SK-N-SH (cell line): ENCODE measurements around the gene NAPA. TPM values are rescaled to one million over a fixed set of nuclear protein-coding genes. Genes with fewer than 3 reads are reported as not detected.

Experiments
- CTCF ChIA-PET: fragments of 300-600, 350-600 bp; formaldehyde crosslinking; extraction: SDS; loops from one replicate; lab custom pipeline; 2021; lab: Yijun Ruan, JAX
- POLR2A ChIA-PET: fragments of 350-600 bp; sonication (Branson Sonifier 250); formaldehyde crosslinking; extraction: SDS; loops from one replicate; lab custom pipeline; 2020; ENCODE audit warnings: antibody characterized with exemption, inconsistent platforms; lab: Yijun Ruan, JAX
- DNase-seq: peaks from one replicate; pipeline ENCODE4 v3.0.0; 2012
- H2AFZ ChIP-seq: fragments of 200-600 bp; sonication (generic); 2 replicates; pipeline ENCODE4 v1.8.1; 2016; ENCODE audit warnings: antibody characterized with exemption, mild to moderate bottlenecking, low read depth
- H3F3A ChIP-seq: fragments of 200-600 bp; sonication (generic); replicated peaks from 2 replicates; pipeline ENCODE3; 2016; ENCODE audit warnings: antibody characterized with exemption, mild to moderate bottlenecking; ENCODE audit not compliant: insufficient read depth
- H3K27ac ChIP-seq, 2 experiments: fragments of 200-500 bp in 1 of 2; fragments of 200-600 bp in 1 of 2; sonication (Bioruptor generic) in 1 of 2; sonication (generic), shearing (Covaris generic) in 1 of 2; 2 replicates each; pipeline versions ENCODE4 v1.5.1 to v1.6.1; 2014 to 2016; ENCODE audit warnings: low read depth in 2 of 2, inconsistent platforms in 1 of 2, low read length in 1 of 2, mild to moderate bottlenecking in 1 of 2, mixed read lengths in 1 of 2
- H3K27me3 ChIP-seq: fragments of 200-600 bp; sonication (generic), shearing (Covaris generic); 2 replicates; pipeline ENCODE4 v1.6.1; 2016; ENCODE audit warnings: mixed run types; ENCODE audit not compliant: insufficient read depth
- H3K36me3 ChIP-seq, 2 experiments: fragments of 200-500 bp in 1 of 2; fragments of 200-600 bp in 1 of 2; sonication (Bioruptor generic) in 1 of 2; sonication (generic) in 1 of 2; replicated peaks in 1 of 2; 2 replicates each; pipeline versions ENCODE3 to v1.5.1; 2014 to 2016; ENCODE audit warnings: low read length in 1 of 2, mild to moderate bottlenecking in 1 of 2; ENCODE audit not compliant: insufficient read depth in 2 of 2, control insufficient read depth in 1 of 2
- H3K4me1 ChIP-seq, 2 experiments: fragments of 200-500 bp in 1 of 2; fragments of 200-600 bp in 1 of 2; sonication (Bioruptor generic) in 1 of 2; sonication (generic), shearing (Covaris generic) in 1 of 2; 2 replicates each; pipeline versions ENCODE4 v1.5.1 to v1.6.1; 2014 to 2016; ENCODE audit warnings: low read depth in 1 of 2, low read length in 1 of 2, mixed run types in 1 of 2; ENCODE audit not compliant: insufficient read depth in 2 of 2, control insufficient read depth in 1 of 2
- H3K4me2 ChIP-seq: fragments of 200-600 bp; sonication (generic), shearing (Covaris generic); 2 replicates; pipeline ENCODE4 v1.6.1; 2017; ENCODE audit warnings: mixed run types
- H3K4me3 ChIP-seq, 2 experiments: fragments of 200-500 bp in 1 of 2; fragments of 200-600 bp in 1 of 2; sonication (Bioruptor generic) in 1 of 2; sonication (generic), shearing (Covaris generic) in 1 of 2; 2 replicates each; pipeline versions ENCODE4 v1.5.1 to v1.8.1; 2014 to 2016; ENCODE audit warnings: low read depth in 2 of 2, inconsistent platforms in 1 of 2, low read length in 1 of 2, mild to moderate bottlenecking in 1 of 2, mixed read lengths in 1 of 2, moderate library complexity in 1 of 2
- H3K79me2 ChIP-seq: fragments of 200-600 bp; sonication (generic); 2 replicates; pipeline ENCODE4 v1.8.1; 2017; ENCODE audit warnings: mild to moderate bottlenecking; ENCODE audit not compliant: insufficient read depth
- H3K9ac ChIP-seq: fragments of 200-600 bp; sonication (generic); 2 replicates; pipeline ENCODE4 v1.6.1; 2017; ENCODE audit warnings: mixed run types
- H3K9me2 ChIP-seq: fragments of 200-600 bp; sonication (generic); 2 replicates; pipeline ENCODE4 v1.6.1; 2017; ENCODE audit warnings: mixed run types
- H3K9me3 ChIP-seq: fragments of 200-600 bp; sonication (generic); 2 replicates; pipeline ENCODE4 v1.6.1; 2017; ENCODE audit warnings: mixed run types, mild to moderate bottlenecking, moderate library complexity
- H4K20me1 ChIP-seq: fragments of 200-600 bp; sonication (generic); 2 replicates; pipeline ENCODE4 v1.6.1; 2017; ENCODE audit warnings: mild to moderate bottlenecking, mixed run types; ENCODE audit not compliant: insufficient read depth
- CHD2 ChIP-seq: fragments of 150-350 bp; IDR thresholded peaks from 2 replicates; pipeline ENCODE4 v1.6.1; 2018; ENCODE audit warnings: low read length; ENCODE audit not compliant: partially characterized antibody
- EZH2phosphoT487 ChIP-seq: fragments of 200-600 bp; sonication (generic); IDR thresholded peaks from 2 replicates; pipeline ENCODE4 v1.6.1; 2017; ENCODE audit warnings: low read depth, mixed run types, mild to moderate bottlenecking, antibody characterized with exemption, moderate library complexity, borderline replicate concordance
- FOXM1 ChIP-seq: IDR thresholded peaks from 2 replicates; pipeline ENCODE4 v1.4.0; 2012; ENCODE audit warnings: low read depth, mild to moderate bottlenecking
- IRF3 ChIP-seq: fragments of 150-350 bp; IDR thresholded peaks from 2 replicates; pipeline ENCODE4 v1.6.1; 2016; ENCODE audit warnings: mild to moderate bottlenecking, low read depth, low read length
- MEF2A ChIP-seq: IDR thresholded peaks from 2 replicates; pipeline ENCODE4 v1.4.0; 2012; ENCODE audit warnings: low read depth, borderline replicate concordance
- PBX3 ChIP-seq: IDR thresholded peaks from 2 replicates; pipeline ENCODE4; 2012
- RAD21 ChIP-seq: IDR thresholded peaks from 2 replicates; pipeline ENCODE4 v1.6.1; 2012; ENCODE audit warnings: mild to moderate bottlenecking, low read length
- RFX5 ChIP-seq: IDR thresholded peaks from 2 replicates; pipeline ENCODE4 v1.6.1; 2012; ENCODE audit warnings: mild to moderate bottlenecking, improper control_type of control experiment, low read length
- RXRA ChIP-seq: IDR thresholded peaks from 2 replicates; pipeline ENCODE4 v1.4.0; 2012; ENCODE audit warnings: low read depth, mild to moderate bottlenecking, borderline replicate concordance
- SIN3A ChIP-seq: IDR thresholded peaks from 2 replicates; pipeline ENCODE4 v1.6.1; 2012; ENCODE audit warnings: low read depth, mild to moderate bottlenecking, low read length, moderate library complexity, borderline replicate concordance
- SMC3 ChIP-seq: IDR thresholded peaks from 2 replicates; pipeline ENCODE4 v1.6.1; 2012; ENCODE audit warnings: low read depth, low read length, improper control_type of control experiment
- TCF12 ChIP-seq: IDR thresholded peaks from 2 replicates; pipeline ENCODE4 v1.4.0; 2012
- TEAD4 ChIP-seq: IDR thresholded peaks from 2 replicates; pipeline ENCODE4 v1.4.0; 2012; ENCODE audit warnings: mild to moderate bottlenecking, borderline replicate concordance; ENCODE audit not compliant: insufficient read depth
- USF2 ChIP-seq: fragments of 150-350 bp; IDR thresholded peaks from 2 replicates; pipeline ENCODE4 v1.6.1; 2017; ENCODE audit warnings: antibody characterized with exemption, low read length, low read depth, borderline replicate concordance
- YY1 ChIP-seq: IDR thresholded peaks from 2 replicates; pipeline ENCODE4 v1.4.0; 2012; ENCODE audit warnings: low read depth, mild to moderate bottlenecking
- WGBS: methylation state at CpG from one replicate; pipeline ENCODE4 v1.1.6; 2017; ENCODE audit warnings: low lambda C conversion rate; 5-methylcytosine and 5-hydroxymethylcytosine counted together
- polyA plus RNA-seq, 3 experiments: library from polyadenylated mRNA; depleted of rRNA; stranded (reverse); fragments of >200 nt; gene quantifications; 2 replicates each; pipeline ENCODE4 v1.2.3, GENCODE V29; 2012

Gene NAPA
- polyA plus RNA-seq, 1 of the 3 experiments (the other 2 are of a cell fraction): 84.1 TPM

- no peak for DNase-seq
- Histone ChIP-seq H4K20me1 (no peaks in the 10 kb centered on the region), H3K9ac (no peak overlapping the region), H3K4me1 (peaks cover 0 to 63% of the 10 kb centered on the region in 2 experiments; a peak in 1 of 4 replicates), H2AFZ (no peak overlapping the region), H3K4me2 (no peak overlapping the region), H3K27me3 (no peaks in the 10 kb centered on the region), H3K27ac (peak overlapping the region in 1 of 2 experiments; percentile 84; a peak in 2 of 4 replicates), H3K4me3 (no peak overlapping the region), H3K36me3 (peaks cover 0 to 23% of the 10 kb centered on the region in 2 experiments), H3K79me2 (no peaks in the 10 kb centered on the region), H3K9me3 (no peaks in the 10 kb centered on the region), H3F3A (no peaks in the 10 kb centered on the region), H3K9me2 (no peaks in the 10 kb centered on the region)
- ChIA-PET POLR2A (interaction anchor here (0.6 to 2.6 kb wide), 2 partner anchors 8 to 10 kb away, joined by 4 to 17 read pairs; partner anchors contain the start of gene KPTN), CTCF (interaction anchor here (1.0 to 6.5 kb wide), 6 partner anchors 9 to 59 kb away, joined by 3 to 52 read pairs (median 7); partner anchors contain the start of genes KPTN and NAPA)
- no peak for TF ChIP-seq USF2
- TF ChIP-seq PBX3: no peak
- no peak for TF ChIP-seq FOXM1
- no peak for TF ChIP-seq TCF12
- TF ChIP-seq RXRA: no peak
- TF ChIP-seq CHD2: no peak
- no peak for TF ChIP-seq MEF2A
- no peak for TF ChIP-seq IRF3
- TF ChIP-seq RAD21: no peak
- no peak for TF ChIP-seq SIN3A
- TF ChIP-seq YY1: no peak
- no peak for TF ChIP-seq TEAD4
- TF ChIP-seq EZH2phosphoT487: no peak
- TF ChIP-seq RFX5: no peak
- TF ChIP-seq SMC3: no peak
- WGBS: 94% methylated on average over 19 of the region's 23 CpGs
These were observed 22.1 kb downstream of the NAPA start for GRCh38 chr19:47492571-47493377.
